Stimulated activated CD8-positive, alpha-beta memory T cell treated with anti-CD3 and anti-CD28 coated beads, Interleukin-7, amount 100 ng/mL, for 48 hours (primary cell): ENCODE data around the gene ZNRF1.
"Not testable (repeated sequence)": the region's sequence is repeated elsewhere in the genome, so short reads cannot be mapped to it uniquely, and the experiment has no call there.

Experiments used
- DNase-seq, 2 donors: peaks; one replicate each; pipeline ENCODE4 v3.0.0-alpha.2; 2020; ENCODE audit warnings: low read depth in 1 of 2; ENCODE audit errors: extremely low read depth in 1 of 2

The ZNRF1 gene

DNA sequence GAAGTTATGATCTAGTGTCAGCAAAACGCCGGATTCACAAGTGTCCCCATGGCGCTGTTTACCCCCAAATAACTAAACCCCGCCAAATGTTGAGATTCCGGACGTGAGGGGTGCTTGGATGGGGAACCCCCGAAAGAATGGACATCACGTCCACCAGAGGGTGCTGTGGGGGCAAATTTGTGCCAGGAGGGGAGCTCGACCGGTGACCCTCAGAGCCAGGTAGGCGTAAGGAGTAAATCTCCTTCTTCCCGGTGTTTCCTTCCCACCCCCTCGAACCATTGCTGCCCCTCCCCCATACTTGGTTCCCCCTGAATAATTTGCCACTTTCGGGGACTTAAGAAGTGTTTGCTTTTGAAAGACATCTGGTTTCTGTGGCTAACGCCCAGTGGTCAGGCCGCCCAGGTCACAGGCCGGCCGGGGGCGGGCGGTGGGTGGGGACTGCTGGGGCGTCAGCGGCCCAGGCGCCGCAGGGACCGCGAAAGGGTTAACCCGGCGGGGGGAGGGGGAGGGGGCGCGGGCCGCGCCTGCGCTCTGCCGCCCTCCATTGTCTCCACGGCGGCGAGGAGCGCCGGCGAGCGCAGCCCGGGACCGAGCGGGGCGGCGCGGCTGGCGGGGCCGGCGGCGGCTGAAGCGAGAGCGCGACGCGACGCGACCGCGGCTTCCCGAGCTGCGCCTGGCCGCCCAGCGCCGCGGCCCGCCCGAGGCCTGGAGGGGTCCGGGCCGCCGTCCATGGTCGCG is at the start of gene ZNRF1:
Gene ZNRF1, plus strand, starts transcription at position 544 of the 738 bp plus-strand sequence. CDS start 648 bp downstream, outside the sequence.
- DNase-seq: peak; percentile 76 to 78

- no peak for DNase-seq
Observed at GRCh38 chr16:74949309-74949708, 49.5 kb upstream of the ZNRF1 start.

GRCh38 chr16:74950511-74950910 is 48.3 kb upstream of the ZNRF1 start:
- no peak for DNase-seq

DNA sequence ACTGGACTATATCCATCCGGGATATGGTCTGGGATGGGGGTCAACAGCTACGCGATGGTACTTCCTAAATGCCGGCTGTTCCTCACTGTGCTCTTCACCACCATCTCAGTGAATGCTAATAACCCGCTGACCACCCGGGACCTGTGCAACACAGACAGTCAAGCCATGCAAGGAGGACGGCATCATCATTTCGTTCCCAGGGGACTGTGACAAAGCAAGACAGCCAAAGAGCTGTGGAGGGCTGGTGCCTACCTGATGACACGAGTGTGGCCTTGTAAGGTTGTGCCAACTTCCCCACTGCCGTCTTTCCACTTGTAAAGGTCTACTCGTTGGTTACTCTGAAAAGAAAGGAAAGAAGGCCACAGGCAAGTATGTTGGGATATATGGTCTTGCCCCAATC is 47.6 kb upstream of the ZNRF1 start:
- no peak for DNase-seq

GRCh38 chr16:74951681-74952080 is 47.1 kb upstream of the ZNRF1 start:
- DNase-seq: no peak

GRCh38 chr16:74954763-74955162 is 44.1 kb upstream of the ZNRF1 start:
- DNase-seq: no peak

DNA sequence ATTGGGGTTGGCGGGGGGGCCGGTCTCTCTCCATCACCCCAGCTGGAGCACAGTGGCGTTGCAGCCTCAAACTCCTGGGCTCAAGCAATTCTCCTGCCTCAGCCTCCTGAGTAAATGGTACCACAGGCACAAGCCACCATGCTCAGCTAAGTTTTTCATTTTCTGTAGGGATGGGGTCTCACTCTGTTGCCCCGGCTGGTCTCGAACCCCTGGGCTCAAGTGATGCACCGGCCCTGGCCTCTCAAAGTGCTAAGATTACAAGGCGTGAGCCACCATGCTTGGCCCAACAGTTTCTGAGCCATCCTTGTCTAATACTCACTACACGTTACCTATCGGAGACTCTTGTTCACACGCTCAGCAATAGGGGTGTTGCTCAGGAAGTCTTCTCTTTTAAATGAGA is 25.5 kb upstream of the ZNRF1 start:
- DNase-seq: no peak

- DNase-seq: no peak
Observed at GRCh38 chr16:74975591-74975990, 23.2 kb upstream of the ZNRF1 start.

DNA sequence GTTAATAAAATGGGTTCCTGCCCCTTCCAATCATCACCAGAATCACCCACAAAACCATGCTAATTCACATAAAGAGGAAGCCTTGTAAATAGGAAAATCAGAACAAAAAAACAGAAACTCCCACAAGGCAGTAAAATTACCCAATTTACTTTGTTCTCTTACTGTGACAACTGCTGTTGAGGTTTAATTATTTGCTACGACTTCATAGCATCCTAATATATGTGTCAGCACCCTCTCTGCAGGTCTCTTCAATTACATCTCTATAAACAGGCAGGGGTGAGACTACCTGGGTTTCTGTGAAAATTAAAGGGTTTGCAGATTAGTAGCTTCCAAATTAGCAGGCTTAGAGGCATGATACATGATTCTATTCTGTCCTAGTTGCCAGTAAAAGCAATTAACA is 16.6 kb upstream of the ZNRF1 start:
- DNase-seq: no peak

- DNase-seq: no peak
Observed at GRCh38 chr16:74984194-74984528, 14.7 kb upstream of the ZNRF1 start.

DNA sequence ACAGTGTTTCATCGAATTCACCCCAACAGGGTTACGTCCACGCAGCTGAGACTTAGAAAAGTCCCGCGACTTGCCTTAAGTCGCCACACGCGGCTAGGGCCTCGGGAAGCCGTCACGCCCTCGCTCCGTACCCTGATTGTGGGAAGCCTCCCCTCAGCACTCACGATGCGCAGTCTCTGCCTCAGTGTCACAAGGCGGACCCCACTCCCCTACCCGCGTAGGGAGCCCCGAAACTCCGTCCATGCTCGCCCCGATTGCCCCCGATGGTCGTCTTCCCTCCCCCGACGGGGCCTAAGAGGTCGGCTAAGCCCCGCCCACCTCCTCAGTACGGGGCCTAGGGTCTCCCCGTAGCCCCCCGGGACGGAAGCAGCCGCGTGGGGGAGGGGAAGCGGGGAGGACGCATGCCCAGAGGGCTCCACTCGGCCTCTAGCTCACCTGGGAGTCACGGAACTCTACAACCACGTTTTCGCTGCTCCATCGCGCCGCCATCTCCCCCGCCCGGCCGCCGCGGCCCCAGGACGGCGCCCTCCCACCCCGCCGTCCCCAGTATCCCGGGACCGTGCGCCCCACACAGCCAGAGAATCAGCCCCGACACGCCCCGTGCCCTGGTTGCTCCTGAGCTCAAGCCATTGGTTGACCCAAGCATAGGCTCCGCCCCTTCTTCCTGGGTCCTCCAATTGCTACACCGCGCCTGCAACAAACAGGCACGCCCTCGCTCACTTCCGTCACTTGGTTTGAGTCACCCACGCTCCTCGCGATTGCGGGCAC is 14.1 kb upstream of the ZNRF1 start, which contains the start of gene WDR59:
Gene WDR59, minus strand, starts transcription at position 595 of the 768 bp plus-strand sequence. Its CDS starts 106 bp downstream, at position 489.
- DNase-seq: peak; percentile 96 to 100

- DNase-seq: no peak
Observed at GRCh38 chr16:74987027-74987681, 11.7 kb upstream of the ZNRF1 start.

DNA sequence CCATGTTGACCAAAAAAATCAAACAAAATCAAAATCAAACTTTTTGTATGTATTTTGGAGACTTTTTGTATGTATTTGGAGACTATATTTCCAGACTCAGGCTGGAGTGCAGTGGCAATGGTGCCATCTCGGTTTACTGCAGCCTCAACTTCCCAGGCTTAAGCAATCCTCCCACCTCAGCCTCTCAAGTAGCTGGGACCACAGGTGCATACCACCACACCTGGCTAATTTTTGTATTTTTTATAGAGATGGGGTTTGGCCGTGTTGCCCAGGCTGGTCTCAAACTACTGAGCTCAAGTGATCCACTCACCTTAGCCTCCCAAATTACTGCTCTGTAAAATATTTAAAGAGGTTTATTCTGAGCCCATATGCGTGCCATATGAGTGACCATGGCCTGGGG is 9.0 kb upstream of the ZNRF1 start:
- DNase-seq: not testable (repeated sequence)

GRCh38 chr16:74990832-74991231 is 8.0 kb upstream of the ZNRF1 start:
- DNase-seq: no peak

GRCh38 chr16:74991268-74991592 is 7.6 kb upstream of the ZNRF1 start:
- DNase-seq: no peak

- DNase-seq: no peak
Observed at GRCh38 chr16:74991593-74992403, 7.0 kb upstream of the ZNRF1 start.

- no peak for DNase-seq
Observed at GRCh38 chr16:74995986-74996385, 2.8 kb upstream of the ZNRF1 start.

DNA sequence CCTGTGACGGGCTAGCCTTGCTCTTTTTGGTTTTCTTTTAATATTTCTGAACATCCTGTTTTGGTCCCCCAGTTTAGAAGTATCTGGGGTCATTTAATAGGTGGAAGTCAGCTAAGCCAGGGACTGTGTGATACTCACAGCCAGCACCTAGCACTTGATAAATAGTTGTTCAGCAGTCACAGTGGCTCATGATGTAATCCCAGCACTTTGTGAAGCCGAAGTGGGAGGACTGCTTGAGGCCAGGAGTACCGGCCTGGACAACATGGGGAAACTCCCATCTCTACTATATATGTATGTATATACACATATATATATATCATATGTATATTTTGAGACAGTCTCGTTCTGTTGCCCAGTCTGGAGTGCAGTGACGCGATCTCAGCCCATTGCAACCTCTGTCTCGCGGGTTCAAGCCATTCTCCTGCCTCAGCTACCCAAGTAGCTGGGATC is 1.8 kb upstream of the ZNRF1 start:
- DNase-seq: no peak

DNA sequence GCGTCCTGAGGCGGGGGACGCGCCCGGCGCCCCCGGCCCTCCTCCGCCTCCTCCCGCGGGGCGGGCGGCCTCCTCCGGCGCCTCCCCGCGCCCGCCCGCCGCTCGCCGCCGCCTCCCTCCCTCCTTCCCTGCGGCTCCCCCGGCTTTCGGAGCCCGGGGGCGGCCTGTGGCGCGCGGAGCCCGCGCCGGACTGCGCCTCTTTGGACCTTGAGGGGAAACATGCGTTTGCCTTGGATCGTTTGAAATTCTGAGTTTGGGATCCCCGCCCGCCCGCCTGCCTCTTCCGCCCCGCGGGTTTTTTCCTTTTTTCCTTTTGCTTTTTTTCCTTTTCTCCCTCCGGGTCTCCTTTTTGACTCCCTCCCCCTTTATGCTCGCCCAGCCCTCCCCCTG is 390 bp downstream of the ZNRF1 start:
- no peak for DNase-seq

GRCh38 chr16:74999609-75000480 is 1.0 kb downstream of the ZNRF1 start:
- DNase-seq: peak in 1 of 2 donors; percentile 45
